Gastrocnemius medialis (tissue), 4 donors: ENCODE measurements around the gene IKZF2. TPM values are rescaled to one million over a fixed set of nuclear protein-coding genes. Genes with fewer than 3 reads are reported as not detected.

Experiments used
- ATAC-seq, 2 donors: fragments of 150-250 bp; one replicate each; pipeline ENCODE4 v1.9.1; 2016
- DNase-seq, 2 donors: peaks; one replicate each; pipeline ENCODE4 v3.0.0-alpha.2; 2019
- H3K27ac ChIP-seq, 4 donors: fragments of 200-600 bp; sonication (generic); 1 replicate in 1 of 4; 2 replicates in 3 of 4; pipeline ENCODE4 v1.5.1; 2016 to 2018; ENCODE audit warnings: mild to moderate bottlenecking in 2 of 4, moderate library complexity in 1 of 4
- H3K27me3 ChIP-seq, 3 donors: fragments of 200-600 bp; sonication (generic) in 2 of 3; 1 replicate in 1 of 3; 2 replicates in 2 of 3; pipeline versions ENCODE4 v1.5.1 to v1.6.0; 2016 to 2019; ENCODE audit warnings: mild to moderate bottlenecking in 1 of 3, moderate library complexity in 1 of 3
- H3K36me3 ChIP-seq, 2 donors: fragments of 200-600 bp; sonication (generic) in 1 of 2; one replicate each; pipeline ENCODE4 v1.5.1; 2017 to 2018
- H3K4me1 ChIP-seq, 2 donors: fragments of 200-600 bp; sonication (generic) in 1 of 2; one replicate each; pipeline ENCODE4 v1.5.1; 2016 to 2017; ENCODE audit warnings: mild to moderate bottlenecking in 2 of 2
- H3K4me3 ChIP-seq, 4 donors: fragments of 200-600 bp; sonication (generic) in 3 of 4; 1 replicate in 1 of 4; 2 replicates in 3 of 4; pipeline ENCODE4 v1.5.1; 2016 to 2019; ENCODE audit warnings: mild to moderate bottlenecking in 2 of 4
- H3K9me3 ChIP-seq, 3 donors: fragments of 200-600 bp; sonication (generic) in 2 of 3; 1 replicate in 1 of 3; 2 replicates in 2 of 3; pipeline ENCODE4 v1.5.1; 2016 to 2019
- CTCF ChIP-seq, 5 experiments: fragments of 450-650 bp in 3 of 5; fragments of 200-600 bp in 2 of 5; sonication (generic) in 2 of 5; IDR thresholded peaks in 4 of 5; conservative IDR thresholded peaks in 1 of 5; 1 replicate in 4 of 5; 2 replicates in 1 of 5; pipeline ENCODE4 v1.5.1; 2016 to 2019; ENCODE audit warnings: antibody characterized with exemption in 5 of 5, mild to moderate bottlenecking in 3 of 5, moderate library complexity in 3 of 5
- POLR2A ChIP-seq, 2 donors: fragments of 450-650 bp; IDR thresholded peaks; one replicate each; pipeline ENCODE4 v1.6.1; 2017; ENCODE audit warnings: antibody characterized with exemption in 2 of 2, mild to moderate bottlenecking in 2 of 2, moderate library complexity in 2 of 2
- in situ Hi-C, 4 donors: fragments of 200-750 bp; cut with MboI; loops; one replicate each; pipeline versions ENCODE4 v1.15.0 to v1.8.0; 2017; ENCODE audit warnings: low sequenced_read_pairs in 4 of 4
- intact Hi-C: fragments of 100-400 bp; cut with DNase I; formaldehyde crosslinking; loops from one replicate; pipeline ENCODE4 v1.15.1; 2023; ENCODE audit warnings: low total_unique reads
- total RNA-seq, 4 donors: library from RNA; depleted of rRNA; stranded (reverse); fragments of >200 nt; gene quantifications; one replicate each; pipeline versions ENCODE4 v1.1.0 to v1.2.3, GENCODE V29; 2016

IKZF2 gene
- total RNA-seq, 4 donors from 2014 or later = 4.9 to 15.5 (median 6.0) TPM

- Histone ChIP-seq H3K4me1 (peaks cover 12 to 18% of the 10 kb centered on the region in 2 donors), H3K9me3 (no peaks in the 10 kb centered on the region), H3K27ac (no peak overlapping the region), H3K4me3 (no peak overlapping the region), H3K27me3 (no peaks in the 10 kb centered on the region), H3K36me3 (no peaks in the 10 kb centered on the region)
- in situ Hi-C loops = no loop called here
- DNase-seq = no peak
- no peak for ATAC-seq
- no peak for TF ChIP-seq CTCF (IDR thresholded peaks at IDR 0.05 in 4 of 5, conservative IDR thresholded peaks at IDR 0.05 in 1 of 5)
- no peak for TF ChIP-seq POLR2A (IDR thresholded peaks at IDR 0.05)
- intact Hi-C loops = loop anchor here (2.0 kb wide), 1 partner anchor 89 kb away; no protein-coding TSS in a partner anchor
These were observed 87.3 kb downstream of the IKZF2 start for GRCh38 chr2:213064099-213064498.

- Histone ChIP-seq H3K27ac (no peak overlapping the region), H3K27me3 (no peaks in the 10 kb centered on the region), H3K4me1 (no peaks in the 10 kb centered on the region), H3K4me3 (no peak overlapping the region), H3K9me3 (no peaks in the 10 kb centered on the region), H3K36me3 (no peaks in the 10 kb centered on the region)
- no peak for TF ChIP-seq POLR2A (IDR thresholded peaks at IDR 0.05)
- no peak for TF ChIP-seq CTCF (IDR thresholded peaks at IDR 0.05 in 4 of 5, conservative IDR thresholded peaks at IDR 0.05 in 1 of 5)
- intact Hi-C loops = no loop called here
- DNase-seq (no peak), ATAC-seq (no peak)
- in situ Hi-C loops = no loop called here
These were observed 93.4 kb downstream of the IKZF2 start for GRCh38 chr2:213057977-213058376.

- intact Hi-C loops (no loop called here), in situ Hi-C loops (no loop called here)
- Histone ChIP-seq H3K4me3 (no peak overlapping the region), H3K27ac (no peak overlapping the region), H3K36me3 (no peaks in the 10 kb centered on the region), H3K27me3 (no peaks in the 10 kb centered on the region), H3K4me1 (no peaks in the 10 kb centered on the region), H3K9me3 (no peaks in the 10 kb centered on the region)
- ATAC-seq (no peak), DNase-seq (no peak)
- TF ChIP-seq POLR2A (IDR thresholded peaks at IDR 0.05) (no peak), CTCF (IDR thresholded peaks at IDR 0.05 in 4 of 5, conservative IDR thresholded peaks at IDR 0.05 in 1 of 5) (no peak)
These were observed 105.0 kb downstream of the IKZF2 start for GRCh38 chr2:213046431-213046830.

DNA sequence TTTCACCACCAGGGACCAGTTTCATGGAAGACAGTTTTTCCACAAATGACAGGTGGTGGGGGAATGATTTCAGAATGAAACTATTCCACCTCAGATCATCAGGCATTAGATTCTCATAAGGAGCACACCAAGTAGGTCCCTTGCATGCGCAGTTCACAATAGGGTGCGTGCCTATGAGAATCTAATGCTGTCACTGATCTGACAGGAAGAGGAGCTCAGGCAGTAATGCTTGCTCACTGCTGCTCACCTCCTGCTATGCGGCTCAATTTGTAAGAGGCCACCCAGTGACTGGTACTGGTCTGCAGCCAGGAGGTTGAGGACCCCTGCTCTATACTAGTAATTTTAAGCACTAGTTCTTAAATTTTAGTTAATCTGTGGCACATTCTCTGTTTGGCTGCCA is 107.8 kb downstream of the IKZF2 start:
- Histone ChIP-seq H3K4me1 (no peaks in the 10 kb centered on the region), H3K4me3 (no peak overlapping the region), H3K9me3 (no peaks in the 10 kb centered on the region), H3K36me3 (no peaks in the 10 kb centered on the region), H3K27ac (no peak overlapping the region), H3K27me3 (no peaks in the 10 kb centered on the region)
- ATAC-seq (no peak), DNase-seq (no peak)
- TF ChIP-seq CTCF (IDR thresholded peaks at IDR 0.05 in 4 of 5, conservative IDR thresholded peaks at IDR 0.05 in 1 of 5) = no peak
- TF ChIP-seq POLR2A (IDR thresholded peaks at IDR 0.05) = no peak
- in situ Hi-C loops = no loop called here
- intact Hi-C loops = no loop called here

GRCh38 chr2:213042262-213042661 is 109.2 kb downstream of the IKZF2 start:
- in situ Hi-C loops = no loop called here
- Histone ChIP-seq H3K36me3 (no peaks in the 10 kb centered on the region), H3K9me3 (no peaks in the 10 kb centered on the region), H3K27me3 (no peaks in the 10 kb centered on the region), H3K4me3 (no peak overlapping the region), H3K27ac (no peak overlapping the region), H3K4me1 (no peaks in the 10 kb centered on the region)
- TF ChIP-seq POLR2A (IDR thresholded peaks at IDR 0.05) = no peak
- TF ChIP-seq CTCF (IDR thresholded peaks at IDR 0.05 in 4 of 5, conservative IDR thresholded peaks at IDR 0.05 in 1 of 5) = no peak
- ATAC-seq = no peak
- DNase-seq = no peak
- intact Hi-C loops = no loop called here
